ENCODE data around the gene WHRN. TPM values are rescaled to one million over a fixed set of nuclear protein-coding genes. Genes with fewer than 3 reads are reported as not detected.

The WHRN gene
- total and polyA plus RNA-seq, 2 experiments from 2014 or later = 8.3 to 8.9 TPM

GRCh38 chr9:114395768-114396167 is 109.5 kb downstream of the WHRN start:
- no peak for ATAC-seq
- Histone ChIP-seq H3K4me2 (no peak overlapping the region), H3K79me2 (replicated peaks; ENCODE audit: insufficient read depth) (no peaks in the 10 kb centered on the region; the same call in 1 of the 2 replicates), H3K4me3 (no peak overlapping the region), H3K36me3 (ENCODE audit: insufficient read depth) (no peaks in the 10 kb centered on the region), H3F3A (replicated peaks; ENCODE audit: low read depth) (peaks cover 15% of the 10 kb centered on the region), H3K27me3 (ENCODE audit: insufficient read depth) (no peaks in the 10 kb centered on the region), H3K27ac (ENCODE audit: low read depth) (no peak overlapping the region), H3K4me1 (ENCODE audit: insufficient read depth) (peaks cover 20% of the 10 kb centered on the region; the same call in 1 of the 2 replicates), H2AFZ (no peak overlapping the region), H4K20me1 (replicated peaks; ENCODE audit: insufficient read depth) (peaks cover 5% of the 10 kb centered on the region; the same call in 1 of the 2 replicates), H3K9me2 (ENCODE audit: insufficient read depth) (no peaks in the 10 kb centered on the region)
- no peak for DNase-seq (ENCODE audit: low spot score)
- H3K4me3 Mint-ChIP-seq = no peak overlapping the region; the same call in 2 of the 3 replicates
- H3K27me3 Mint-ChIP-seq (ENCODE audit: insufficient read depth, low read depth, poor library complexity) = peaks cover 18% of the 10 kb centered on the region
- H3K36me3 Mint-ChIP-seq (ENCODE audit: low read depth) = peaks cover 20% of the 10 kb centered on the region
- H3K27ac Mint-ChIP-seq = peak overlapping the region; percentile 94; the same call in 1 of the 2 replicates
- no peak for TF ChIP-seq ETS1 (IDR thresholded peaks at IDR 0.05)
- TF ChIP-seq CREB1 (CRISPR knock-in tag; IDR thresholded peaks at IDR 0.05; ENCODE audit: low read depth) = no peak
- no peak for TF ChIP-seq ZNF331 (CRISPR knock-in tag; IDR thresholded peaks at IDR 0.05; ENCODE audit: low read depth)
- TF ChIP-seq NANOG (IDR thresholded peaks at IDR 0.05; ENCODE audit: borderline replicate concordance) = no peak
- no peak for TF ChIP-seq STAT1 (IDR thresholded peaks at IDR 0.05; ENCODE audit: unreplicated experiment)
- TF ChIP-seq ZNF114 (CRISPR knock-in tag; IDR thresholded peaks at IDR 0.05) = no peak
- TF ChIP-seq POLR2AphosphoS5 (IDR thresholded peaks at IDR 0.05; ENCODE audit: low read depth) = no peak
- no peak for TF ChIP-seq JUNB (IDR thresholded peaks at IDR 0.05; ENCODE audit: unreplicated experiment)
- TF ChIP-seq ZNF462 (CRISPR knock-in tag; IDR thresholded peaks at IDR 0.05) = no peak
- no peak for TF ChIP-seq CTCF (conservative IDR thresholded peaks at IDR 0.05; ENCODE audit: low read depth in 2 of 2)
- TF ChIP-seq EZH2 (IDR thresholded peaks at IDR 0.05; ENCODE audit: low read depth, unreplicated experiment) = no peak
- no peak for TF ChIP-seq REST (IDR thresholded peaks at IDR 0.05; ENCODE audit: unreplicated experiment)
- no peak for TF ChIP-seq EZH2phosphoT487 (IDR thresholded peaks at IDR 0.05; ENCODE audit: unreplicated experiment)
- peaks cover 41% of the 10 kb centered on the region for H3K4me1 Mint-ChIP-seq
- no peaks in the 10 kb centered on the region for H3K9me3 Mint-ChIP-seq

Data from GM23338 (cell line).